ENCODE measurements around the gene ITGB3.

- TF ChIP-seq CTCF (IDR thresholded peaks at IDR 0.05; ENCODE audit: insufficient read depth, low read length, poor library complexity, severe bottlenecking) = no peak
- TF ChIP-seq EZH2phosphoT487 (conservative IDR thresholded peaks at IDR 0.05; ENCODE audit: low read length) = no peak
Observed at GRCh38 chr17:47214931-47215330, 38.7 kb upstream of the ITGB3 start.

Data from SU-DHL-6 (cell line).